Tibial nerve (tissue), 3 donors: ENCODE results near the gene EFCAB12.
"Not testable (repeated sequence)": the region's sequence is repeated elsewhere in the genome, so short reads cannot be mapped to it uniquely, and the experiment has no call there.

Source experiments
- CTCF ChIP-seq, 5 experiments: fragments of 200-600 bp in 3 of 5; fragments of 450-650 bp in 2 of 5; sonication (generic) in 3 of 5; IDR thresholded peaks; one replicate each; pipeline ENCODE4 v1.5.1; 2016 to 2019; ENCODE audit warnings: antibody characterized with exemption in 5 of 5, mild to moderate bottlenecking in 3 of 5, moderate library complexity in 2 of 5
- POLR2A ChIP-seq, 2 donors: fragments of 450-650 bp; IDR thresholded peaks; one replicate each; pipeline ENCODE4 v1.6.1; 2017; ENCODE audit warnings: antibody characterized with exemption in 2 of 2, mild to moderate bottlenecking in 2 of 2, moderate library complexity in 2 of 2

- TF ChIP-seq CTCF, POLR2A (IDR thresholded peaks at IDR 0.05): not testable (repeated sequence)
Measured at GRCh38 chr3:129384103-129384502, 44.3 kb downstream of the EFCAB12 start.
